C4-2B (cell line): Measurements from ENCODE around the gene SLC25A43.

Experiments
- ZFX ChIP-seq: fragments of 450-650 bp; IDR thresholded peaks from 2 replicates; pipeline ENCODE4 v1.6.1; 2017
- TF ChIP-seq, protein P1 (sequence below): fragments of 450-650 bp; conservative IDR thresholded peaks from 2 replicates; pipeline ENCODE4 v1.5.1; 2017; ENCODE audit warnings: mild to moderate bottlenecking

DNA sequence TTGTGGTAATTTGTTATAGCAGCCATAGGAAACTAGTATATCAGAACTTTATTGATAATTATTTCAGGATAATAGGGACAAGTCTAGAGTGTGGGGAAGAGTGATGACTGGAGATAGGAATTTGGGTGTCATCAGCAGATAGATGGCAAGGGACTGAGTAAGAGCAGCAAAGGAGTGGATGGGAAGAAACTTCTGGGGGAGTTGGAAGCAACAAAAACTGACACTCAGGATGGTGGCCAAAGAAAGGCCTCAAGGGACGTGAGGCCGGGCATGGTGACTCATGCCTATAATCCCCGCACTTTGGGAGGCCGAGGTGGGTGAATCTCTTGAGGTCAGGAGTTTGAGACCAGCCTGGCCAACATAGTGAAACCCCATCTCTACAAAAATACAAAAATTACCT, 60.0 kb downstream of the SLC25A43 start:
- TF ChIP-seq, protein P1, sequence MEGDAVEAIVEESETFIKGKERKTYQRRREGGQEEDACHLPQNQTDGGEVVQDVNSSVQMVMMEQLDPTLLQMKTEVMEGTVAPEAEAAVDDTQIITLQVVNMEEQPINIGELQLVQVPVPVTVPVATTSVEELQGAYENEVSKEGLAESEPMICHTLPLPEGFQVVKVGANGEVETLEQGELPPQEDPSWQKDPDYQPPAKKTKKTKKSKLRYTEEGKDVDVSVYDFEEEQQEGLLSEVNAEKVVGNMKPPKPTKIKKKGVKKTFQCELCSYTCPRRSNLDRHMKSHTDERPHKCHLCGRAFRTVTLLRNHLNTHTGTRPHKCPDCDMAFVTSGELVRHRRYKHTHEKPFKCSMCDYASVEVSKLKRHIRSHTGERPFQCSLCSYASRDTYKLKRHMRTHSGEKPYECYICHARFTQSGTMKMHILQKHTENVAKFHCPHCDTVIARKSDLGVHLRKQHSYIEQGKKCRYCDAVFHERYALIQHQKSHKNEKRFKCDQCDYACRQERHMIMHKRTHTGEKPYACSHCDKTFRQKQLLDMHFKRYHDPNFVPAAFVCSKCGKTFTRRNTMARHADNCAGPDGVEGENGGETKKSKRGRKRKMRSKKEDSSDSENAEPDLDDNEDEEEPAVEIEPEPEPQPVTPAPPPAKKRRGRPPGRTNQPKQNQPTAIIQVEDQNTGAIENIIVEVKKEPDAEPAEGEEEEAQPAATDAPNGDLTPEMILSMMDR: no peak
- no peak for TF ChIP-seq ZFX
